B cell (primary cell): ENCODE measurements around the gene TCERG1L. TPM values are rescaled to one million over a fixed set of nuclear protein-coding genes. Genes with fewer than 3 reads are reported as not detected.

ENCODE experiments used
- ATAC-seq: fragments of 200-7000 bp; cut with Tn5 transposase; one replicate; pipeline ENCODE4 v1.10.0; 2021; ENCODE audit warnings: low read depth, mild to moderate bottlenecking, moderate number of reproducible peaks, moderate library complexity
- CTCF ChIA-PET: fragments of 350-600 bp; sonication (Branson Sonifier 250); formaldehyde crosslinking; loops from one replicate; lab custom pipeline; 2021; ENCODE audit warnings: antibody characterized with exemption, inconsistent platforms; lab: Charles Lee
- POLR2A ChIA-PET: fragments of 350-600 bp; sonication (Branson Sonifier 250); formaldehyde crosslinking; loops from one replicate; lab custom pipeline; 2021; ENCODE audit warnings: antibody characterized with exemption; lab: Charles Lee
- DNase-seq: peaks from one replicate; pipeline ENCODE4 v3.0.0; 2013
- H2AFZ ChIP-seq: 2 replicates; pipeline ENCODE4 v1.6.1; 2012; ENCODE audit warnings: mild to moderate bottlenecking, low read depth, low read length; ENCODE audit not compliant: insufficient read depth, poor library complexity, severe bottlenecking
- H3K27ac ChIP-seq, 2 donors: 1 replicate in 1 of 2; 2 replicates in 1 of 2; pipeline ENCODE4 v1.5.1; 2012 to 2013; ENCODE audit warnings: low read length in 2 of 2, mild to moderate bottlenecking in 2 of 2, moderate library complexity in 1 of 2
- H3K27me3 ChIP-seq, 4 experiments: fragments of 200-600 bp in 1 of 4; sonication (generic) in 1 of 4; replicated peaks in 1 of 4; 1 replicate in 2 of 4; 2 replicates in 2 of 4; pipeline versions ENCODE4 v1.6.1 to v1.7.0; 2013 to 2016; ENCODE audit warnings: low read length in 3 of 4, mild to moderate bottlenecking in 2 of 4, mixed read lengths in 1 of 4, moderate library complexity in 1 of 4; ENCODE audit not compliant: insufficient read depth in 4 of 4, control insufficient read depth in 3 of 4; ENCODE audit errors: control extremely low read depth in 1 of 4
- H3K36me3 ChIP-seq, 2 experiments: replicated peaks in 1 of 2; 1 replicate in 1 of 2; 2 replicates in 1 of 2; pipeline versions ENCODE4 v1.6.1 to v1.7.1; 2013; ENCODE audit warnings: low read length in 1 of 2; ENCODE audit not compliant: insufficient read depth in 2 of 2, control insufficient read depth in 1 of 2; ENCODE audit errors: control extremely low read depth in 1 of 2, extremely low read depth in 1 of 2
- H3K4me1 ChIP-seq, 2 donors: fragments of 200-600 bp in 1 of 2; sonication (generic) in 1 of 2; 1 replicate in 1 of 2; 2 replicates in 1 of 2; pipeline versions ENCODE4 v1.5.1 to v1.6.1; 2013 to 2017; ENCODE audit warnings: low read length in 2 of 2; ENCODE audit not compliant: control insufficient read depth in 2 of 2, insufficient read depth in 2 of 2
- H3K4me2 ChIP-seq: replicated peaks from 2 replicates; pipeline ENCODE3; 2012; ENCODE audit warnings: mild to moderate bottlenecking, low read depth, low read length; ENCODE audit not compliant: poor library complexity, severe bottlenecking
- H3K4me3 ChIP-seq, 5 experiments: fragments of 200-600 bp in 1 of 5; sonication (generic) in 1 of 5; 1 replicate in 3 of 5; 2 replicates in 2 of 5; pipeline versions ENCODE4 v1.5.1 to v1.7.0; 2011 to 2016; ENCODE audit warnings: low read length in 4 of 5, mild to moderate bottlenecking in 4 of 5, low read depth in 2 of 5, control low read depth in 1 of 5, moderate library complexity in 1 of 5; ENCODE audit not compliant: insufficient read depth in 1 of 5; ENCODE audit errors: control extremely low read depth in 1 of 5, extremely low read depth in 1 of 5
- H3K79me2 ChIP-seq: fragments of 200-600 bp; sonication (generic); one replicate; pipeline ENCODE4 v1.6.0; 2016; ENCODE audit warnings: low read length; ENCODE audit not compliant: control insufficient read depth, insufficient read depth
- H3K9ac ChIP-seq: fragments of 200-600 bp; sonication (generic); 2 replicates; pipeline ENCODE4 v1.6.1; 2017; ENCODE audit warnings: mild to moderate bottlenecking, low read length, moderate library complexity
- H3K9me3 ChIP-seq, 3 donors: one replicate each; pipeline versions ENCODE4 v1.6.1 to v1.7.1; 2013; ENCODE audit warnings: low read length in 2 of 3; ENCODE audit not compliant: control insufficient read depth in 2 of 3, insufficient read depth in 1 of 3; ENCODE audit errors: control extremely low read depth in 1 of 3
- H4K20me1 ChIP-seq: 2 replicates; pipeline ENCODE4 v1.6.0; 2012; ENCODE audit warnings: mild to moderate bottlenecking, low read length; ENCODE audit not compliant: insufficient read depth, control insufficient read depth, poor library complexity, severe bottlenecking
- H3K27ac Mint-ChIP-seq: one replicate; pipeline ENCODE4 v1.8.0; 2021; ENCODE audit warnings: mixed read lengths
- H3K27me3 Mint-ChIP-seq: one replicate; pipeline ENCODE4 v1.8.0; 2021; ENCODE audit warnings: mixed read lengths
- H3K4me1 Mint-ChIP-seq: one replicate; pipeline ENCODE4 v1.8.0; 2021; ENCODE audit warnings: mixed read lengths
- H3K4me3 Mint-ChIP-seq: one replicate; pipeline ENCODE4 v1.8.0; 2021; ENCODE audit warnings: mixed read lengths
- H3K9me3 Mint-ChIP-seq: one replicate; pipeline ENCODE4 v1.8.0; 2022; ENCODE audit warnings: mixed read lengths; ENCODE audit not compliant: insufficient read depth
- CTCF ChIP-seq: fragments of 200-600 bp; IDR thresholded peaks from one replicate; pipeline ENCODE4 v1.8.0; 2022; ENCODE audit warnings: antibody characterized with exemption, mild to moderate bottlenecking
- EZH2 ChIP-seq: IDR thresholded peaks from 2 replicates; pipeline ENCODE4 v1.6.1; 2012; ENCODE audit warnings: borderline replicate concordance, low read depth, mild to moderate bottlenecking, moderate library complexity, low read length; ENCODE audit not compliant: insufficient read depth, poor library complexity, severe bottlenecking
- WGBS: methylation state at CpG from one replicate; pipeline ENCODE4 v1.1.5; 2013; ENCODE audit warnings: missing lambda C conversion rate; ENCODE audit not compliant: insufficient coverage; 5-methylcytosine and 5-hydroxymethylcytosine counted together
- intact Hi-C: fragments of 100-400 bp; cut with micrococcal nuclease; formaldehyde crosslinking; loops from one replicate; pipeline ENCODE4 v1.10.0; 2022
- polyA plus RNA-seq: library from polyadenylated mRNA; depleted of rRNA; stranded (reverse); fragments of >200 nt; gene quantifications from 2 replicates; pipeline ENCODE4 v1.2.3, GENCODE V29; 2012
- total RNA-seq, 2 donors: library from RNA; stranded (reverse); fragments of 120-200 nt in 1 of 2; gene quantifications; 1 replicate in 1 of 2; 2 replicates in 1 of 2; pipeline versions ENCODE4 v1.2.3 to v1.2.4, GENCODE V29; 2013 to 2022

TCERG1L gene
- total and polyA plus RNA-seq, 2 donors (not counting 1 experiment from before 2014, with no cell fraction given), result 0.10 TPM; not detected in 1

GRCh38 chr10:131086094-131086493, 225.4 kb downstream of the TCERG1L start:
- H3K9me3 Mint-ChIP-seq, result no peaks in the 10 kb centered on the region
- DNase-seq (no peak), ATAC-seq (no peak)
- H4K20me1 ChIP-seq, result no peaks in the 10 kb centered on the region
- H3K9me3 ChIP-seq, result peaks cover 0 to 63% (median 0%) of the 10 kb centered on the region in 3 donors
- no peak overlapping the region for H3K4me3 Mint-ChIP-seq
- H3K27me3 ChIP-seq, result no peaks in the 10 kb centered on the region
- intact Hi-C loops, result no loop called here
- WGBS, result 95% methylated on average over 6 of the region's 6 CpGs
- H3K4me3 ChIP-seq, result no peak overlapping the region
- no peaks in the 10 kb centered on the region for H3K4me1 Mint-ChIP-seq
- ChIA-PET POLR2A (no interaction called here), CTCF (no interaction called here)
- no peak overlapping the region for H3K27ac Mint-ChIP-seq
- H3K9ac ChIP-seq, result no peak overlapping the region
- H3K36me3 ChIP-seq, result no peaks in the 10 kb centered on the region
- H2AFZ ChIP-seq, result no peak overlapping the region
- no peaks in the 10 kb centered on the region for H3K4me1 ChIP-seq
- TF ChIP-seq EZH2, result no peak
- TF ChIP-seq CTCF, result no peak
- no peaks in the 10 kb centered on the region for H3K27me3 Mint-ChIP-seq
- H3K4me2 ChIP-seq, result no peak overlapping the region
- H3K79me2 ChIP-seq, result no peaks in the 10 kb centered on the region
- H3K27ac ChIP-seq, result no peak overlapping the region

- Histone ChIP-seq H3K79me2 (no peaks in the 10 kb centered on the region), H3K4me1 (no peaks in the 10 kb centered on the region), H3K9ac (no peak overlapping the region), H3K4me3 (no peak overlapping the region), H4K20me1 (no peaks in the 10 kb centered on the region), H3K27ac (no peak overlapping the region), H3K27me3 (no peaks in the 10 kb centered on the region), H3K36me3 (no peaks in the 10 kb centered on the region), H3K4me2 (no peak overlapping the region), H3K9me3 (peaks cover 0 to 60% (median 0%) of the 10 kb centered on the region in 3 donors), H2AFZ (no peak overlapping the region)
- no peaks in the 10 kb centered on the region for H3K9me3 Mint-ChIP-seq
- H3K27ac Mint-ChIP-seq, result no peak overlapping the region
- WGBS, result 68% methylated on average over 21 of the region's 21 CpGs
- CTCF ChIA-PET, result no interaction called here
- DNase-seq, result no peak
- no peaks in the 10 kb centered on the region for H3K4me1 Mint-ChIP-seq
- no peak for ATAC-seq
- POLR2A ChIA-PET, result no interaction called here
- intact Hi-C loops, result no loop called here
- TF ChIP-seq EZH2 (no peak), CTCF (no peak)
- H3K27me3 Mint-ChIP-seq, result no peaks in the 10 kb centered on the region
- no peak overlapping the region for H3K4me3 Mint-ChIP-seq
Observed at GRCh38 chr10:131085091-131085860, 226.2 kb downstream of the TCERG1L start.
